ENCODE data around the gene MYOM1. TPM values are rescaled to one million over a fixed set of nuclear protein-coding genes. Genes with fewer than 3 reads are reported as not detected.
"Not testable (repeated sequence)": the region's sequence is repeated elsewhere in the genome, so short reads cannot be mapped to it uniquely, and the experiment has no call there.

Gene MYOM1
- total RNA-seq, 2 experiments from 2014 or later: 0.59 to 0.91 TPM

GRCh38 chr18:3230401-3231334, 10.9 kb upstream of the MYOM1 start:
- ChIA-PET POLR2A (no interaction called here), CTCF (interaction anchor here (1.6 kb wide), 1 partner anchor 15 kb away, joined by 3 read pairs; no protein-coding TSS in a partner anchor)

GRCh38 chr18:3226048-3226447, 6.3 kb upstream of the MYOM1 start:
- ChIA-PET POLR2A (no interaction called here), CTCF (no interaction called here)

- CTCF ChIA-PET: no interaction called here
- POLR2A ChIA-PET: interaction anchor here (0.6 kb wide), 1 partner anchor 65 kb away, joined by 3 read pairs; no protein-coding TSS in a partner anchor
These were observed 5.8 kb upstream of the MYOM1 start for GRCh38 chr18:3225588-3225987.

- ChIA-PET POLR2A (no interaction called here), CTCF (no interaction called here)
These were observed 4.5 kb upstream of the MYOM1 start for GRCh38 chr18:3224223-3224622.

- ChIA-PET POLR2A (no interaction called here), CTCF (no interaction called here)
These were observed 3.6 kb upstream of the MYOM1 start for GRCh38 chr18:3223356-3223755.

GRCh38 chr18:3221496-3221895, 1.7 kb upstream of the MYOM1 start:
- CTCF ChIA-PET: no interaction called here
- POLR2A ChIA-PET: interaction anchor here (0.5 kb wide), 1 partner anchor 239 kb away, joined by 3 read pairs; no protein-coding TSS in a partner anchor

GRCh38 chr18:3220868-3221267, 1.1 kb upstream of the MYOM1 start:
- CTCF ChIA-PET, POLR2A ChIA-PET: not testable (repeated sequence)

- POLR2A ChIA-PET: no interaction called here
- CTCF ChIA-PET: no interaction called here
These were observed 532 bp downstream of the MYOM1 start for GRCh38 chr18:3219241-3219630.

GRCh38 chr18:3218819-3219218, 949 bp downstream of the MYOM1 start:
- CTCF ChIA-PET: no interaction called here
- POLR2A ChIA-PET: no interaction called here

GRCh38 chr18:3217948-3218647, 1.7 kb downstream of the MYOM1 start:
- ChIA-PET CTCF (no interaction called here), POLR2A (no interaction called here)

DNA sequence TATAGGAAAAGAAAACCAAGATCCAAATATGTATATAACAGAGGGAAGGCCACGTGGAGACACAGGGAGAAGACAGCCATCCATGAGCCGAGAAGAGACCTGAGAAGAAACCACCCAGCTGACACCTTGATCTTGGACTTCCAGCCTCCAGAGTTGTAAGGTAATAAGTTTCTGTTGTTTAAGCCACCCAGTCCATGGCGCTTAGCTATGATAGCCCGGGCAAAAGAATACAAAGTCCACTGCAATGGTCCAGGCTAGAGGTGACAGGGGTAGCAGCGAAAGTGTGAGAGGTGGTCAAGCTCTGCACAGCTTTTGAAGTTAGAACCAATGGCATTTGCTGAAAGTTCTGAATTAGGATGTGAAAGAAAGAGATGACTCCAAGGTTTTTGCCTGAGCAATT, 2.8 kb downstream of the MYOM1 start:
- ChIA-PET POLR2A (no interaction called here), CTCF (no interaction called here)

DNA sequence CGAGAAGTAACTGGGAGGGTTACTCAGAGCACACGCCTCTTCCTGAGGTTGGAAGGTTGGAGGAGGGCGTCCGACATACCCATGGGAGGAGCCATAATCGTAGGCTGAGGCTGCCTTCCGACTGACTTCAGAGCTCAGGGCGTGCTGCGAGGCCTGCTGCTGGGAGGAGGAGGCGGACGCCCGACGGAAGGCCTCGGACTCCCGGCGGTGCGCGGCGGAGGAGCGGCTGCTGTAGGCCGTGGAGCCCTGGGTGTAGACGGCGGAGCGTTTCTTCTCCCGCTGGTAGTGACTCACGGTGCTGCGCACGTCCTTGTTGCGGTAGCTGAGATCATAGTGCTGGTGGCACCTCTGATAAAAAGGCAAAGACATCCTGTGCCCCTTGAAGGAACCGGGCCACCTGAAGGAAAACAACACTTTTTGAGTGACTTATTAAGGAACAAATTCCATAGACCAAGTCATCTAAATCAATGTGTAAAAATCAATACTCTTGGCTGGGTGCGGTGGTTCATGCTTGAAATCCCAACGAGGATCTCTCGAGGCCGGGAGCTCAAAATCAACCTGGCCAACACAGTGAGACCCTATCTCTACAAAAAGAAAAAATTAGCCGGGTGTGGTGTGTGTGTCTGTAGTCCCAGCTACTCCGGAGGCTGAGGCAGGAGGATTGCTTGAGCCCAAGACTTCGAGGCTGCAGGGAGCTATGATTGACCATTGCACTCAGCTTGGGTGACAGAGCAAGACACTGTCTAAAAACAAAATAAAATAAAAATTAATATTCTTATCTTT, 4.7 kb downstream of the MYOM1 start:
- ChIA-PET CTCF (no interaction called here), POLR2A (no interaction called here)

DNA sequence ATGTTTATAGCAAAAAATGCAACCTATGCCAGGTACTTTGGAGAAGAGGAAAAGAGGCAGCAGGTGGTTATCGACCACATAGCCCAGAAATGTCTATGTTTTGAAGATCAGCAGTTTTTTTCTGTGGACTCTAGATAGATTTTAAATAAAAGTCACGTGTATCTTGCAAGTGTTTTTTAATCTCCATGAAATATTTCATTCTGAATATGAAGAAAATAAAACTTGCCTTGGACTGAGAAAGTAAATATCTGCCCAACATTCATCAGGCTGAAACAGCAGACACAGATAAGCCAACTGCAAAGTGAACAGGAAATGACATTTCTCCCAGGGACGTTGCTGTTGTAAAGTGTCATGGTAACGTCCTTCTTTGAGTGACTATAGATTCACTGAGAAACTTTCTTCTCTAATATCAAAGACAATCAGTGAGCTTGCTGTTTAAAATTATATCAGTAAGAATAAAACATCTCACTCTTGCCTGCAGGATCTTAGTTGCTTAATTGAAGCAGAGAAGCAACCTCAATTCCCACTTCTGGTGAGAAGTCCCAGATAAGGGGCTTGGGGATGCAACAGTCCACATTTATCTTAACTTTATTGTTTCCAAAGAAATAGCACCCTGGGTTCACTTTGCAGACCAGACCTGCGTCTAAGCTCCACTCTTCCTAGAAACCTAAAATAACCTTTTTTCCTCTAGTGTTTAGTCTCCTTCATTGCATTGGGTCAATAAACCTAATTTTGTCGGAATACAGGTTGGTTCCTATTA, 6.3 kb downstream of the MYOM1 start:
- POLR2A ChIA-PET: no interaction called here
- CTCF ChIA-PET: interaction anchor here (0.5 to 1.6 kb wide), 2 partner anchors 32 to 153 kb away, joined by 3 to 4 read pairs; no protein-coding TSS in a partner anchor

DNA sequence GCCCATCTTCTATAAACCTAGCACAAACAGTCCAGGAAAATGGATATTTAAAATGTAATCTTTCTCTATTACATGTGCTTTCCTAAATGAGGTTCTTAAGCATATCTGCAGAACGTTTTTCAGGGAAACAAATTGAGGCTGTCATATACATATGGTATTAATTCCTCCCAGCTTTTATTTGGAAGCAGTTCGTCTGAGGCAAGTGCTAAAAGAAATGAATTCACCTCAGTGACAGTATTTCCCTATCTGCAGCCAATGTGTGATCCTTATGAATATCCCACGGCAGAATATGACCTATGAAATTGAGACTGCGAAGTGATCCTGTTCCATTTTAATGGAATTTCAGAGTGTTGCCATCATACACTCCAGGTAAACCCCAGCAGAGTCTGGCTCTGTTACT, 7.1 kb downstream of the MYOM1 start:
- ChIA-PET POLR2A (no interaction called here), CTCF (interaction anchor here (0.5 kb wide), 1 partner anchor 31 kb away, joined by 4 read pairs; no protein-coding TSS in a partner anchor)

DNA sequence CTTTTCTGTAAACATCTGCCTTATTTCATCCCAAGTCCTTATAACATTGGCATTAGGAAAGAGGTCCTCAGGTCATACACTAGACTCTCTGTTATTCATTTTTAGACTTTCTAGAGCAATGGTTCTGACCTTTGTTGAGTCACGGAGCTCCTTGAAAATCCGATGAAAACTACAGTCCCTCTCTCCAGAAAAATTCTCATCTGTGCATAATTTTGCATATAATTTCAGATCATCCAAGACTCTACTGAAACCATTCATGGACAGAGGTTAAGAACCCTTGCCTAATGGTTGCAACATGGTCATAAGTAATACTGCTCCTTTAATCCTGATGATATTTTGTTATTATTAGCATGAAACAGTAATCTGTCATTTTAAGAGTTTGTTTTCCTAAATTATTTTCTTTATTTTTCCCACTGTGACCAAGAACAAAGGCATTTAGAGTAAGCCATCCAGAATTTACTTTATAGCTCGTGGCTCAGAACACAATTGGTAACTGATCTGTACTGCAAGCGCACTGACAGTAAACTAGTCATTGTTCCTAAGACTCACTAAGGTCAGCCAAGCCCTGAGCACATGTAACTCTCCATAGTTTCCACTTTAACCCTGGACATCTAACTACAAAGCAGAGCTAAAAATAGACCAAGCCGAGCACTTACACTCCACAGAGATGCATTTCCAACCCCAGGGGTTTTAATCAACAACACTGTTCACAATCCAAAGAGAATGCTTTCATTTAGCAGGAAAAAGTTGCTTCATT, 8.4 kb downstream of the MYOM1 start:
- CTCF ChIA-PET: interaction anchor here (0.6 kb wide), 1 partner anchor 122 kb away, joined by 4 read pairs; no protein-coding TSS in a partner anchor
- POLR2A ChIA-PET: interaction anchor here (0.6 kb wide), 1 partner anchor 614 kb away, joined by 3 read pairs; no protein-coding TSS in a partner anchor

- CTCF ChIA-PET: no interaction called here
- POLR2A ChIA-PET: no interaction called here
These were observed 9.8 kb downstream of the MYOM1 start for GRCh38 chr18:3209859-3210569.

DNA sequence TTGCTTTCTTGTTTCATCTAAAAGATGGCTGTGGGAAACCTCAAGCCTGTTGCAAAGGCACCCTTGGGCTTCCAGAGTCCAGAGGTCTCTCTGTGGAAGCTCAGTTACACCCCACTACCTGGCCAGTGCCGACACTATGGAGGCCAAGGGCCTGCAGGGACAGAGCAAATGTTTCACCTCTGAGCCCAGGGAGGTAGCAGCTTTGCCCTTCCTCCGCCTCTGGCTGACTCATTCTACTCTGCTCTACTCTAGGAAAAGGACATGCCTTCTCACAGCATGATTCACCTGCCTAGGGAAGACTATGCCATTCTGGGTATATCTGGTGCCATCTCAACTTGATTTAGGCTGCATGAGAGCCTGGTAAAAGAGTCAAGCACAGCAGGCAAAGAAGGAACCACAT, 12.2 kb downstream of the MYOM1 start:
- CTCF ChIA-PET: no interaction called here
- POLR2A ChIA-PET: interaction anchor here (0.5 kb wide), 1 partner anchor 66 kb away, joined by 3 read pairs; no protein-coding TSS in a partner anchor

GRCh38 chr18:3205239-3205638, 14.5 kb downstream of the MYOM1 start:
- CTCF ChIA-PET: no interaction called here
- POLR2A ChIA-PET: no interaction called here

Data from activated CD8-positive, alpha-beta memory T cell treated with anti-CD3 and anti-CD28 coated beads for 36 hours (primary cell).